Heart right ventricle (tissue), 16 donors: ENCODE results near the gene GCNT3. TPM values are rescaled to one million over a fixed set of nuclear protein-coding genes. Genes with fewer than 3 reads are reported as not detected.

Source experiments
- ATAC-seq, 8 donors: fragments of 200-7000 bp; cut with Tn5 transposase; one replicate each; pipeline ENCODE4 v1.9.1; 2020; ENCODE audit warnings: mild to moderate bottlenecking in 8 of 8, moderate library complexity in 8 of 8, moderate number of reproducible peaks in 1 of 8
- DNase-seq, 2 donors: peaks; one replicate each; pipeline ENCODE4 v3.0.0-alpha.2; 2020
- H3K27ac ChIP-seq, 10 donors: fragments of 200-600 bp; sonication (generic) in 2 of 10; one replicate each; pipeline versions ENCODE4 v1.5.0 to v1.8.0; 2020 to 2022; ENCODE audit warnings: mild to moderate bottlenecking in 3 of 10
- H3K27me3 ChIP-seq, 7 donors: fragments of 200-600 bp; one replicate each; pipeline ENCODE4 v1.8.0; 2021 to 2022; ENCODE audit warnings: mild to moderate bottlenecking in 2 of 7
- H3K36me3 ChIP-seq, 9 donors: fragments of 200-600 bp; sonication (generic) in 1 of 9; one replicate each; pipeline versions ENCODE4 v1.5.0 to v1.8.0; 2020 to 2022; ENCODE audit warnings: mild to moderate bottlenecking in 2 of 9
- H3K4me1 ChIP-seq, 9 donors: fragments of 200-600 bp; sonication (generic) in 1 of 9; one replicate each; pipeline versions ENCODE4 v1.5.0 to v1.8.0; 2020 to 2022; ENCODE audit warnings: mild to moderate bottlenecking in 4 of 9
- H3K4me3 ChIP-seq, 10 donors: fragments of 200-600 bp; sonication (generic) in 2 of 10; one replicate each; pipeline versions ENCODE4 v1.5.0 to v1.8.0; 2020 to 2022; ENCODE audit warnings: mild to moderate bottlenecking in 7 of 10, moderate library complexity in 2 of 10
- H3K9me3 ChIP-seq, 11 donors: fragments of 200-600 bp in 10 of 11; sonication (generic) in 2 of 11; one replicate each; pipeline versions ENCODE4 v1.5.0 to v1.8.0; 2013 to 2022; ENCODE audit warnings: mild to moderate bottlenecking in 2 of 11, control low read depth in 1 of 11, moderate library complexity in 1 of 11
- WGBS, 2 donors: extraction: QIAGEN DNeasy Blood & Tissue Kit; methylation state at CpG; one replicate each; pipeline ENCODE4 v1.1.7; 2013; ENCODE audit warnings: inconsistent platforms in 1 of 2; 5-methylcytosine and 5-hydroxymethylcytosine counted together
- intact Hi-C, 10 donors: fragments of 100-400 bp; cut with DNase I; formaldehyde crosslinking; loops; one replicate each; pipeline versions ENCODE4 v1.11.1 to v1.14.2; 2022
- polyA plus RNA-seq, 2 donors: library from polyadenylated mRNA; stranded (reverse); fragments of 200-250 nt; gene quantifications; one replicate each; pipeline ENCODE4 v1.2.3, GENCODE V29; 2013
- total RNA-seq, 10 donors: library from RNA; stranded (reverse); fragmentation: NEBNext Ultra II Directional in 3 of 10; extraction: Animal tissue kit (Norgen Biotek cat#: 25700) in 3 of 10; gene quantifications; one replicate each; pipeline versions ENCODE4 v1.2.1 to v1.2.4, GENCODE V29; 2021 to 2023
- TF ChIP-seq, protein P1 (sequence below), 9 donors: fragments of 200-600 bp; sonication (generic) in 2 of 9; IDR thresholded peaks; one replicate each; pipeline versions ENCODE4 v1.5.0 to v1.8.0; 2021 to 2022; ENCODE audit warnings: antibody characterized with exemption in 9 of 9, mild to moderate bottlenecking in 5 of 9, moderate library complexity in 1 of 9
- donor health status: Arrhythmogenic right ventricular cardiomyopathy.
- donor health status: ischemic (EF 13 %, LVEDD 7.1; RV severe dilation, severe dysfunction).
- donor health status: healthy with polysubstance abuse.
- donor health status: DM: no; HTN: yes; CAD: no.
- donor health status: DM: no; HTN: no; CAD: no.
- donor health status: ischemic (EF 25% LVEDD 6.9; RV normal size, moderate dysfunction).
- donor health status: ischemic (EF 25% LVEDD 5.7; RV mildly dilated, moderate dysfunction).
- donor health status: healthy.
- donor health status: DM: yes; HTN: yes; CAD: no.
- donor health status: Ischemic cardiomyopathy.
- donor health status: ischemic (EF 35%, LVEDD 5.7; RV mildly dilated, moderate dysfunction).
- donor health status: nonischemic (EF 11% LVEDD 7.7; RV severe dilation, severe dysfunction).
- donor health status: DM: yes; HTN: yes; CAD: no.
- donor health status: PGD.
- donor health status: ischemic (EF 29% LVEDD 5.4; RV normal size, mild dysfunction).
- donor health status: nonischemic (EF 23%, LVEDD 6.1; RV moderate dilation, normal function).

The GCNT3 gene
- total and polyA plus RNA-seq, 12 donors = 0.12 to 0.55 (median 0.37) TPM; not detected in 7

- peaks cover 0 to 53% (median 24%) of the 10 kb centered on the region in 9 donors for H3K36me3 ChIP-seq
- intact Hi-C loops = loop anchor here in 1 of 10 donors (10.0 kb wide), 1 partner anchor 719 kb away; the partner anchor contains the start of gene SLTM
- H3K4me3 ChIP-seq = no peak overlapping the region
- no peak overlapping the region for H3K27ac ChIP-seq
- no peak for DNase-seq
- H3K27me3 ChIP-seq = no peaks in the 10 kb centered on the region
- 90 to 95% methylated on average over 1 of the region's 1 CpG for WGBS, 2 donors
- peaks cover 0 to 35% (median 27%) of the 10 kb centered on the region in 9 donors for H3K4me1 ChIP-seq
- TF ChIP-seq, protein P1, sequence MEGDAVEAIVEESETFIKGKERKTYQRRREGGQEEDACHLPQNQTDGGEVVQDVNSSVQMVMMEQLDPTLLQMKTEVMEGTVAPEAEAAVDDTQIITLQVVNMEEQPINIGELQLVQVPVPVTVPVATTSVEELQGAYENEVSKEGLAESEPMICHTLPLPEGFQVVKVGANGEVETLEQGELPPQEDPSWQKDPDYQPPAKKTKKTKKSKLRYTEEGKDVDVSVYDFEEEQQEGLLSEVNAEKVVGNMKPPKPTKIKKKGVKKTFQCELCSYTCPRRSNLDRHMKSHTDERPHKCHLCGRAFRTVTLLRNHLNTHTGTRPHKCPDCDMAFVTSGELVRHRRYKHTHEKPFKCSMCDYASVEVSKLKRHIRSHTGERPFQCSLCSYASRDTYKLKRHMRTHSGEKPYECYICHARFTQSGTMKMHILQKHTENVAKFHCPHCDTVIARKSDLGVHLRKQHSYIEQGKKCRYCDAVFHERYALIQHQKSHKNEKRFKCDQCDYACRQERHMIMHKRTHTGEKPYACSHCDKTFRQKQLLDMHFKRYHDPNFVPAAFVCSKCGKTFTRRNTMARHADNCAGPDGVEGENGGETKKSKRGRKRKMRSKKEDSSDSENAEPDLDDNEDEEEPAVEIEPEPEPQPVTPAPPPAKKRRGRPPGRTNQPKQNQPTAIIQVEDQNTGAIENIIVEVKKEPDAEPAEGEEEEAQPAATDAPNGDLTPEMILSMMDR (IDR thresholded peaks at IDR 0.05) = no peak
- peaks cover 0 to 12% (median 0%) of the 10 kb centered on the region in 11 donors for H3K9me3 ChIP-seq
- ATAC-seq = no peak
These were observed 42.5 kb downstream of the GCNT3 start for GRCh38 chr15:59654046-59654445.

DNA sequence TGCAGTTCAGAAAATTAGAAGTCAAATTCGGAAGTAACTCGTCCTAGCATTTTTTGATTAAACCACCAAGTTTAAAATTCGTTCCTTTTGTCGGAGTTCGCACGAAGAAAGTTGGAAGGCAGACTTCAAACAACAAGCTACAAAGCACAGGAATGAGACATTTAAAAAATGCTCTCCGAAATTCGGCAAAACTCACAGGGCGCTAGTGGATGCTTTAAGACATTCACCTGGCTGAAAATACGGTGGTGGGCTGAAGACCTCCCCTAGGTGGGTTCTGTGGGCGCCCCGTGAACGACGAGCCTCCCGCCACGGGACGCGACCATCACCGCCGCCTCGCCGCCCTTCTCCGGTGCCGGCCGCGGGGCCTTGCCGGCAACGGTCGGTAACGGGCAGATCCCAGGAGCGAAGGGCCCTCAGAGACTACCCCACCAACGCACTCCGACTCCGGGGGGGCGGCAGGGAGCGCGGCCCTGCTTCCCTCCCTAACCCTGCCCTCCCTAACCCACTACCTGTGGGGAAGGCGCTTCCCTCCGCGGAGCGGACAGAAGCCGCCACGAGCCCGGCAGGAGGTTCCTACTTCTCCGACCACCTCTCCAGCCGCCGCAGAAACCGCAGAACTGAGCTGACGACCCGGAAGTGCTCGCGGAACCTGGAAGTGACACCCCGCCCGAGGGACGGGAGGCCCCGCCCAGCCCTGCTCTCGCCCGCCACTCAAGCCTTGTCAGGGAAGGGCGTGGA is 45.5 kb downstream of the GCNT3 start, which contains the start of gene GTF2A2:
Gene GTF2A2, minus strand, starts transcription at position 619 of the 738 bp plus-strand sequence. CDS start 5,238 bp downstream, outside the sequence.
- 1% methylated on average over 59 of the region's 59 CpGs for WGBS, 2 donors
- peaks cover 0 to 53% (median 11%) of the 10 kb centered on the region in 9 donors for H3K36me3 ChIP-seq
- peak within 1 kb of the TSS; percentile 73 to 99 (median 92) for H3K4me3 ChIP-seq
- TF ChIP-seq, protein P1 (IDR thresholded peaks at IDR 0.05) = no peak
- H3K27me3 ChIP-seq = no peaks in the 10 kb centered on the region
- H3K27ac ChIP-seq = peak within 1 kb of the TSS in 9 of 10 donors; percentile 59 to 90 (median 85)
- DNase-seq = peak; percentile 95 to 96
- intact Hi-C loops = loop anchor here in 1 of 10 donors (2.0 to 10.0 kb wide), 2 partner anchors 32 to 722 kb away; partner anchors contain the start of genes BNIP2 and SLTM
- ATAC-seq = peak; percentile 100
- peaks cover 0 to 8% (median 0%) of the 10 kb centered on the region in 11 donors for H3K9me3 ChIP-seq
- peaks cover 0 to 32% (median 23%) of the 10 kb centered on the region in 9 donors for H3K4me1 ChIP-seq

- TF ChIP-seq, protein P1 (IDR thresholded peaks at IDR 0.05) = no peak
- Histone ChIP-seq H3K4me3 (peak overlapping the region in 9 of 10 donors; percentile 73 to 98 (median 91)), H3K36me3 (peaks cover 0 to 53% (median 9%) of the 10 kb centered on the region in 9 donors), H3K27ac (peak overlapping the region in 8 of 10 donors; percentile 59 to 90 (median 86)), H3K9me3 (peaks cover 0 to 2% (median 0%) of the 10 kb centered on the region in 11 donors), H3K27me3 (no peaks in the 10 kb centered on the region), H3K4me1 (peaks cover 0 to 38% (median 29%) of the 10 kb centered on the region in 9 donors)
- WGBS, 2 donors = 35 to 38% methylated on average over 23 of the region's 23 CpGs
- DNase-seq (no peak), ATAC-seq (peak in 6 of 8 donors; percentile 2 to 46 (median 27))
- intact Hi-C loops = loop anchor here in 1 of 10 donors (2.0 to 10.0 kb wide), 2 partner anchors 31 to 723 kb away; partner anchors contain the start of genes BNIP2 and SLTM
These were observed 46.1 kb downstream of the GCNT3 start for GRCh38 chr15:59657635-59658125.

- H3K27me3 ChIP-seq = no peaks in the 10 kb centered on the region
- intact Hi-C loops = loop anchor here in 1 of 10 donors (10.0 kb wide), 1 partner anchor 725 kb away; the partner anchor contains the start of gene SLTM
- no peak for ATAC-seq
- H3K4me3 ChIP-seq = no peak overlapping the region
- H3K4me1 ChIP-seq = peaks cover 0 to 39% (median 30%) of the 10 kb centered on the region in 9 donors
- H3K27ac ChIP-seq = no peak overlapping the region
- H3K9me3 ChIP-seq = no peaks in the 10 kb centered on the region
- 79 to 84% methylated on average over 1 of the region's 1 CpG for WGBS, 2 donors
- H3K36me3 ChIP-seq = peaks cover 0 to 57% (median 21%) of the 10 kb centered on the region in 9 donors
- DNase-seq = no peak
- TF ChIP-seq, protein P1 (IDR thresholded peaks at IDR 0.05) = no peak
These were observed 47.8 kb downstream of the GCNT3 start for GRCh38 chr15:59659366-59659765.
